HepG2 (cell line): ENCODE measurements around the gene ACSF3.

Experiments
- BCL3 ChIP-seq: sonication (generic); formaldehyde crosslinking; IDR thresholded peaks from 2 replicates; pipeline ENCODE4 v1.5.1; 2020; ENCODE audit warnings: mild to moderate bottlenecking, missing genetic modification reagents, moderate library complexity
- FOXA1 ChIP-seq, 2 experiments: fragments of 450-650 bp in 1 of 2; sonication (generic) in 1 of 2; formaldehyde crosslinking in 1 of 2; IDR thresholded peaks; 2 replicates each; pipeline versions ENCODE4 v1.4.0 to v1.6.1; 2016 to 2020; ENCODE audit warnings: missing genetic modification reagents in 1 of 2
- HNF1B ChIP-seq: sonication (generic); formaldehyde crosslinking; IDR thresholded peaks from 2 replicates; pipeline ENCODE4 v1.5.1; 2020; ENCODE audit warnings: mild to moderate bottlenecking, moderate library complexity, missing genetic modification reagents
- KDM2A ChIP-seq: sonication (generic); formaldehyde crosslinking; IDR thresholded peaks from 2 replicates; pipeline ENCODE4 v1.4.0; 2020; ENCODE audit warnings: low read depth, missing genetic modification reagents, borderline replicate concordance
- PHF20 ChIP-seq: sonication (generic); formaldehyde crosslinking; IDR thresholded peaks from 2 replicates; pipeline ENCODE4 v1.5.0; 2020; ENCODE audit warnings: mild to moderate bottlenecking, missing genetic modification reagents
- RBM39 ChIP-seq: fragments of 200-400 bp; formaldehyde crosslinking; IDR thresholded peaks from one replicate; pipeline ENCODE4 v1.6.1; 2018; ENCODE audit warnings: antibody characterized with exemption, mild to moderate bottlenecking, low read depth, low read length; ENCODE audit not compliant: poor library complexity, severe bottlenecking
- ZNF549 ChIP-seq: sonication (generic); formaldehyde crosslinking; IDR thresholded peaks from 2 replicates; pipeline ENCODE4 v1.5.0; 2020; ENCODE audit warnings: missing genetic modification reagents
- ZNF580 ChIP-seq: IDR thresholded peaks from 2 replicates; pipeline ENCODE4 v1.6.1; 2016; ENCODE audit warnings: low read depth, borderline replicate concordance
- ZNF639 ChIP-seq: conservative IDR thresholded peaks from 2 replicates; pipeline ENCODE4 v1.6.1; 2018; ENCODE audit warnings: missing genetic modification reagents

- TF ChIP-seq PHF20 (CRISPR knock-in tag) (no peak), KDM2A (no peak), HNF1B (CRISPR knock-in tag) (no peak), ZNF549 (CRISPR knock-in tag) (no peak), RBM39 (no peak), FOXA1 (IDR thresholded peaks at IDR 0.05) (no peak), FOXA1 (CRISPR knock-in tag; IDR thresholded peaks at IDR 0.05) (no peak), BCL3 (no peak), ZNF639 (CRISPR knock-in tag) (no peak), ZNF580 (no peak)
Measured at GRCh38 chr16:89071686-89072547, 21.7 kb upstream of the ACSF3 start.
